ENCODE measurements around the gene CENPF. TPM values are rescaled to one million over a fixed set of nuclear protein-coding genes. Genes with fewer than 3 reads are reported as not detected.

Gene CENPF
- total RNA-seq, 1 donor from 2014 or later, result 20.8 TPM

GRCh38 chr1:214685906-214686305 lies 82.9 kb downstream of the CENPF start:
- Mint-ChIP-seq H3K36me3 (ENCODE audit: low read depth, unreplicated experiment) (no peaks in the 10 kb centered on the region), H3K4me3 (ENCODE audit: unreplicated experiment) (no peak overlapping the region), H3K27ac (ENCODE audit: unreplicated experiment) (no peak overlapping the region), H3K9me3 (ENCODE audit: unreplicated experiment) (no peaks in the 10 kb centered on the region), H3K27me3 (ENCODE audit: unreplicated experiment) (no peaks in the 10 kb centered on the region), H3K4me1 (ENCODE audit: unreplicated experiment) (no peaks in the 10 kb centered on the region)
- no peak for DNase-seq (ENCODE audit: low spot score)
- TF ChIP-seq CTCF (IDR thresholded peaks at IDR 0.05; ENCODE audit: unreplicated experiment), result no peak

- Mint-ChIP-seq H3K9me3 (ENCODE audit: unreplicated experiment) (no peaks in the 10 kb centered on the region), H3K36me3 (ENCODE audit: low read depth, unreplicated experiment) (no peaks in the 10 kb centered on the region), H3K4me3 (ENCODE audit: unreplicated experiment) (no peak overlapping the region), H3K27me3 (ENCODE audit: unreplicated experiment) (no peaks in the 10 kb centered on the region), H3K27ac (ENCODE audit: unreplicated experiment) (no peak overlapping the region), H3K4me1 (ENCODE audit: unreplicated experiment) (no peaks in the 10 kb centered on the region)
- no peak for TF ChIP-seq CTCF (IDR thresholded peaks at IDR 0.05; ENCODE audit: unreplicated experiment)
- DNase-seq (ENCODE audit: low spot score), result no peak
Measured at GRCh38 chr1:214686497-214686896, 83.5 kb downstream of the CENPF start.

- H3K36me3 Mint-ChIP-seq (ENCODE audit: low read depth, unreplicated experiment), result no peaks in the 10 kb centered on the region
- no peak overlapping the region for H3K27ac Mint-ChIP-seq (ENCODE audit: unreplicated experiment)
- no peaks in the 10 kb centered on the region for H3K27me3 Mint-ChIP-seq (ENCODE audit: unreplicated experiment)
- DNase-seq (ENCODE audit: low spot score), result no peak
- H3K9me3 Mint-ChIP-seq (ENCODE audit: unreplicated experiment), result no peaks in the 10 kb centered on the region
- no peaks in the 10 kb centered on the region for H3K4me1 Mint-ChIP-seq (ENCODE audit: unreplicated experiment)
- H3K4me3 Mint-ChIP-seq (ENCODE audit: unreplicated experiment), result no peak overlapping the region
- no peak for TF ChIP-seq CTCF (IDR thresholded peaks at IDR 0.05; ENCODE audit: unreplicated experiment)
Measured at GRCh38 chr1:214688891-214689290, 85.9 kb downstream of the CENPF start.

GRCh38 chr1:214694769-214695168 lies 91.8 kb downstream of the CENPF start:
- H3K9me3 Mint-ChIP-seq (ENCODE audit: unreplicated experiment), result no peaks in the 10 kb centered on the region
- H3K27ac Mint-ChIP-seq (ENCODE audit: unreplicated experiment), result no peak overlapping the region
- no peak overlapping the region for H3K4me3 Mint-ChIP-seq (ENCODE audit: unreplicated experiment)
- TF ChIP-seq CTCF (IDR thresholded peaks at IDR 0.05; ENCODE audit: unreplicated experiment), result no peak
- H3K27me3 Mint-ChIP-seq (ENCODE audit: unreplicated experiment), result no peaks in the 10 kb centered on the region
- no peak for DNase-seq (ENCODE audit: low spot score)
- no peaks in the 10 kb centered on the region for H3K36me3 Mint-ChIP-seq (ENCODE audit: low read depth, unreplicated experiment)
- H3K4me1 Mint-ChIP-seq (ENCODE audit: unreplicated experiment), result no peaks in the 10 kb centered on the region

GRCh38 chr1:214698559-214698958 lies 95.6 kb downstream of the CENPF start:
- Mint-ChIP-seq H3K27me3 (ENCODE audit: unreplicated experiment) (no peaks in the 10 kb centered on the region), H3K9me3 (ENCODE audit: unreplicated experiment) (no peaks in the 10 kb centered on the region), H3K27ac (ENCODE audit: unreplicated experiment) (no peak overlapping the region), H3K4me1 (ENCODE audit: unreplicated experiment) (no peaks in the 10 kb centered on the region), H3K36me3 (ENCODE audit: low read depth, unreplicated experiment) (no peaks in the 10 kb centered on the region), H3K4me3 (ENCODE audit: unreplicated experiment) (no peak overlapping the region)
- DNase-seq (ENCODE audit: low spot score), result no peak
- TF ChIP-seq CTCF (IDR thresholded peaks at IDR 0.05; ENCODE audit: unreplicated experiment), result no peak
